Measurements from ENCODE around the gene TTC1. TPM values are rescaled to one million over a fixed set of nuclear protein-coding genes. Genes with fewer than 3 reads are reported as not detected.

The TTC1 gene
- total and polyA plus RNA-seq, 2 of the 8 experiments (the other 6 are each of a cell fraction or from before 2014, with no cell fraction given) = 25.1 to 63.9 TPM

- TF ChIP-seq RNF2 (IDR thresholded peaks at IDR 0.05; ENCODE audit: borderline replicate concordance, low read depth, low read length, missing control alignments, poor library complexity, severe bottlenecking) = no peak
- no peak for TF ChIP-seq RXRA (IDR thresholded peaks at IDR 0.05; ENCODE audit: insufficient read depth, low read depth, low read length)
- no peak for TF ChIP-seq SIN3A (conservative IDR thresholded peaks at IDR 0.05 in 1 of 2, IDR thresholded peaks at IDR 0.05 in 1 of 2; ENCODE audit: low read depth in 1 of 2, low read length in 2 of 2)
- no peak for TF ChIP-seq GTF2F1 (IDR thresholded peaks at IDR 0.05; ENCODE audit: borderline replicate concordance, low read depth, low read length)
- no peak for TF ChIP-seq E2F6 (IDR thresholded peaks at IDR 0.05)
- no peak for TF ChIP-seq GABPA (IDR thresholded peaks at IDR 0.05; ENCODE audit: borderline replicate concordance, insufficient read depth, low read length)
- no peak for TF ChIP-seq MAX (IDR thresholded peaks at IDR 0.05)
These were observed 75.2 kb downstream of the TTC1 start (continued) for GRCh38 chr5:160084144-160084543.

All from H1 (cell line).